Activated T-helper 17 cell treated with anti-CD3 and anti-CD28 coated beads, Interleukin-2, amount 50 U/mL, for 72 hours (primary cell): ENCODE measurements around the gene CAV2. TPM values are rescaled to one million over a fixed set of nuclear protein-coding genes. Genes with fewer than 3 reads are reported as not detected.

ENCODE experiments used
- ATAC-seq: fragments of 150-1000 bp; cut with Tn5 transposase; replicated peaks from 2 replicates; pipeline ENCODE4 v1.10.0; 2021; ENCODE audit warnings: mild to moderate bottlenecking, moderate library complexity
- H3K27ac Mint-ChIP-seq: one replicate; pipeline ENCODE4 v1.8.0; 2022; ENCODE audit warnings: mixed read lengths
- H3K27me3 Mint-ChIP-seq: one replicate; pipeline ENCODE4 v1.8.0; 2022; ENCODE audit warnings: mixed read lengths
- H3K36me3 Mint-ChIP-seq: one replicate; pipeline ENCODE4 v1.8.0; 2022; ENCODE audit warnings: low read depth, mild to moderate bottlenecking, mixed read lengths
- H3K4me1 Mint-ChIP-seq: one replicate; pipeline ENCODE4 v1.8.0; 2022; ENCODE audit warnings: mixed read lengths
- H3K4me3 Mint-ChIP-seq: one replicate; pipeline ENCODE4 v1.8.0; 2022; ENCODE audit warnings: mild to moderate bottlenecking, mixed read lengths
- H3K9me3 Mint-ChIP-seq: one replicate; pipeline ENCODE4 v1.8.0; 2022; ENCODE audit warnings: mixed read lengths
- total RNA-seq, 2 donors: library from RNA; stranded (reverse); gene quantifications; one replicate each; pipeline ENCODE4 v1.2.3, GENCODE V29; 2022

Gene CAV2
- total RNA-seq, 2 donors from 2014 or later: 0.42 TPM; not detected in 1

DNA sequence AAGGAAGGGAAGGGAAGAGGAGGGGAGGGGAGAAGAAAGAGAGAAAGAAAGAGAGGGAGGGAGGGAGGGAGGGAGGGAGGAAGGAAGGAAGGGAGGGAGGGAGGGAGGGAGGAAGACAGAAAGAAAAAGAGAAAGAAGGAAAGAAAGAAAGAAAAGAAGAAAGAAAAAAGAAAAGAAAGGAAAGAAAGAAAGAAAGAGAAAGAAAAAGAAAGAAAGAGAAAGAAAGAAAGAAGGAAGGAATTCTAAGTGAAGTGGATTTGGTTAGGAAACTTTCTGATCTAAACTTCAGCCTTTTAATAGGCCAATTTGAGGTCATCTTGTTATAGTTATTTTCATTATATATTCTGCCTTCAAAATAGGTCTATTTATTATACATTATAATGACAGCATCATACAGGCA is 4.3 kb downstream of the CAV2 start:
- Mint-ChIP-seq H3K9me3 (no peaks in the 10 kb centered on the region), H3K36me3 (no peaks in the 10 kb centered on the region), H3K27me3 (peaks cover 39% of the 10 kb centered on the region), H3K27ac (no peak overlapping the region), H3K4me1 (peaks cover 9% of the 10 kb centered on the region), H3K4me3 (no peak overlapping the region)
- no peak for ATAC-seq

DNA sequence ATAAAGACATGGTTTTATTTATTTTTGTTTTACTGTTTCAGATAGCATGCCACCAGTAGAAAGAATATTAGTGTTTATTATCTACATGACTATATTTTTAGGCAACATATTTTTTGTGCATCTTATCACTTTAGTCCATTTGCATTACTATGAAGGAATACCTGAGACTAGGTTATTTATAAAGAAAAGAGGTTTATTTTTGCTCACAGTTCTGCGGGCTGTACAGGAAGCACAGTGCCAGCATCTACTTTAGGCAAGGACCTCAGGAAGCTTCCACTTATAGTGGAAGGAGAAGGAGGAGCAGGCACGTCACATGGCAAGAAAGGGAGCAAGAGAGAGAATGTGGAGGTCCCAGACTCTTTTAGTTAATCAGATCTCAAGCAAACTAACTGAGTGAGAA is 5.7 kb downstream of the CAV2 start:
- H3K9me3 Mint-ChIP-seq: no peaks in the 10 kb centered on the region
- H3K27ac Mint-ChIP-seq: no peak overlapping the region
- no peaks in the 10 kb centered on the region for H3K36me3 Mint-ChIP-seq
- peaks cover 38% of the 10 kb centered on the region for H3K27me3 Mint-ChIP-seq
- peaks cover 7% of the 10 kb centered on the region for H3K4me1 Mint-ChIP-seq
- H3K4me3 Mint-ChIP-seq: no peak overlapping the region
- no peak for ATAC-seq

DNA sequence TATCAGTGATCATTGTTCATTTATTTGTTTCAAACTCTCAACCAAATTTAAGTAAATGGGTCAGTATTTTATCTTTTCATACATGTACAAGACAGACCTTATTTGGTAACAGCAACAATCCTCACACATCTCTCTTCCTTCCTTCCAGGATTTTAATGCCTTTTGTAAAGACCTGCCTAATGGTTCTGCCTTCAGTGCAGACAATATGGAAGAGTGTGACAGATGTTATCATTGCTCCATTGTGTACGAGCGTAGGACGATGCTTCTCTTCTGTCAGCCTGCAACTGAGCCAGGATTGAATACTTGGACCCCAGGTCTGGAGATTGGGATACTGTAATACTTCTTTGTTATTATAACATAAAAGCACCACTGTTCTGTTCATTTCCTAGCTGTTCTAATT is 6.3 kb downstream of the CAV2 start:
- peaks cover 33% of the 10 kb centered on the region for H3K27me3 Mint-ChIP-seq
- H3K4me1 Mint-ChIP-seq: peaks cover 2% of the 10 kb centered on the region
- no peak for ATAC-seq
- H3K4me3 Mint-ChIP-seq: no peak overlapping the region
- no peaks in the 10 kb centered on the region for H3K36me3 Mint-ChIP-seq
- H3K9me3 Mint-ChIP-seq: no peaks in the 10 kb centered on the region
- no peak overlapping the region for H3K27ac Mint-ChIP-seq

- no peak for ATAC-seq
- H3K27ac Mint-ChIP-seq: no peak overlapping the region
- no peak overlapping the region for H3K4me3 Mint-ChIP-seq
- H3K4me1 Mint-ChIP-seq: peaks cover 13% of the 10 kb centered on the region
- H3K9me3 Mint-ChIP-seq: no peaks in the 10 kb centered on the region
- peaks cover 23% of the 10 kb centered on the region for H3K27me3 Mint-ChIP-seq
- H3K36me3 Mint-ChIP-seq: no peaks in the 10 kb centered on the region
These were observed 10.5 kb downstream of the CAV2 start for GRCh38 chr7:116509982-116510579.

- Mint-ChIP-seq H3K27me3 (peaks cover 23% of the 10 kb centered on the region), H3K4me3 (peak overlapping the region; percentile 78), H3K9me3 (no peaks in the 10 kb centered on the region), H3K4me1 (peaks cover 13% of the 10 kb centered on the region), H3K27ac (no peak overlapping the region), H3K36me3 (no peaks in the 10 kb centered on the region)
- no peak for ATAC-seq
These were observed 11.3 kb downstream of the CAV2 start for GRCh38 chr7:116510795-116511194.

- ATAC-seq: peak; percentile 87
- peak overlapping the region; percentile 18 for H3K27ac Mint-ChIP-seq
- peaks cover 13% of the 10 kb centered on the region for H3K4me1 Mint-ChIP-seq
- H3K9me3 Mint-ChIP-seq: no peaks in the 10 kb centered on the region
- H3K4me3 Mint-ChIP-seq: peak overlapping the region; percentile 78
- peaks cover 21% of the 10 kb centered on the region for H3K27me3 Mint-ChIP-seq
- H3K36me3 Mint-ChIP-seq: no peaks in the 10 kb centered on the region
These were observed 12.3 kb downstream of the CAV2 start for GRCh38 chr7:116511552-116512519.

GRCh38 chr7:116512520-116513188 is 13.1 kb downstream of the CAV2 start:
- Mint-ChIP-seq H3K4me1 (peaks cover 13% of the 10 kb centered on the region), H3K4me3 (peak overlapping the region; percentile 78), H3K27ac (peak overlapping the region; percentile 18), H3K36me3 (no peaks in the 10 kb centered on the region), H3K9me3 (no peaks in the 10 kb centered on the region), H3K27me3 (peaks cover 21% of the 10 kb centered on the region)
- ATAC-seq: no peak

GRCh38 chr7:116515584-116515983 is 16.0 kb downstream of the CAV2 start:
- Mint-ChIP-seq H3K9me3 (no peaks in the 10 kb centered on the region), H3K27ac (no peak overlapping the region), H3K4me1 (peaks cover 13% of the 10 kb centered on the region), H3K36me3 (no peaks in the 10 kb centered on the region), H3K4me3 (no peak overlapping the region), H3K27me3 (peaks cover 27% of the 10 kb centered on the region)
- no peak for ATAC-seq

- H3K4me1 Mint-ChIP-seq: peaks cover 13% of the 10 kb centered on the region
- no peaks in the 10 kb centered on the region for H3K36me3 Mint-ChIP-seq
- peaks cover 32% of the 10 kb centered on the region for H3K27me3 Mint-ChIP-seq
- no peak overlapping the region for H3K4me3 Mint-ChIP-seq
- H3K9me3 Mint-ChIP-seq: no peaks in the 10 kb centered on the region
- ATAC-seq: no peak
- no peak overlapping the region for H3K27ac Mint-ChIP-seq
These were observed 16.8 kb downstream of the CAV2 start for GRCh38 chr7:116516324-116516723.

- no peak overlapping the region for H3K27ac Mint-ChIP-seq
- H3K4me1 Mint-ChIP-seq: peaks cover 4% of the 10 kb centered on the region
- no peaks in the 10 kb centered on the region for H3K9me3 Mint-ChIP-seq
- ATAC-seq: no peak
- peaks cover 40% of the 10 kb centered on the region for H3K27me3 Mint-ChIP-seq
- H3K36me3 Mint-ChIP-seq: no peaks in the 10 kb centered on the region
- no peak overlapping the region for H3K4me3 Mint-ChIP-seq
These were observed 18.1 kb downstream of the CAV2 start for GRCh38 chr7:116517626-116518025.

GRCh38 chr7:116518961-116519360 is 19.4 kb downstream of the CAV2 start:
- no peak overlapping the region for H3K27ac Mint-ChIP-seq
- no peak for ATAC-seq
- no peak overlapping the region for H3K4me3 Mint-ChIP-seq
- H3K4me1 Mint-ChIP-seq: no peaks in the 10 kb centered on the region
- no peaks in the 10 kb centered on the region for H3K9me3 Mint-ChIP-seq
- H3K27me3 Mint-ChIP-seq: peaks cover 44% of the 10 kb centered on the region
- no peaks in the 10 kb centered on the region for H3K36me3 Mint-ChIP-seq

DNA sequence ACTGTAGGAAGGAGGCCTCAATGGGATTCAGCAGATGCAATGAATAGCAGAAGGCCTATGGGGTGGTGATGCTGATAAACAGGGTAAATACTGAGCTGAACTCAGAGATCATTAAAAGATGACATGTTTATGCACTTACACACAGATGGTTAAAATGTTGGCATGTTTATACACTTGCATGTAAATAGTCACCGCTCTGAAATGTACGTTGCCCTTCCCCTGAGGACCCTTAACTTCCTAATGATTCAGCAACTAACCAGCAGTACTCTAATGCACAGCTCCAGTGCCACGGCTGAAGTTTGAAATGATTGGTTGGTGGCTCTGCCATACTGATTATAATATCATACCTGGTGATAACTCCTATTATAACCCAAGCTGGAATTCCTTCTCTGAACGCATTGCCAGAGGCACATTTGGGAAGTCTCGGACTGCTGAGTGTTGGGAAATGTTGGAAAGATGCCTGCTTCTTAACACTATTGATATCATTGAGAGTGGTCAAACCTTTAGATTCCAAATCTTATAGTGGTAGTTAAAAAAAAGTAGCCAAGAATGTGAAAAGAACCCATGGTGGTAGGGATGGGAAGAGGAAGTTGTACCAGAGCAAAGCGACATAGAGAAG is 21.6 kb downstream of the CAV2 start:
- ATAC-seq: no peak
- Mint-ChIP-seq H3K9me3 (no peaks in the 10 kb centered on the region), H3K27me3 (peaks cover 50% of the 10 kb centered on the region), H3K4me1 (no peaks in the 10 kb centered on the region), H3K36me3 (peaks cover 5% of the 10 kb centered on the region), H3K4me3 (no peak overlapping the region), H3K27ac (no peak overlapping the region)

GRCh38 chr7:116522247-116522646 is 22.7 kb downstream of the CAV2 start:
- H3K27me3 Mint-ChIP-seq: peaks cover 59% of the 10 kb centered on the region
- no peak overlapping the region for H3K4me3 Mint-ChIP-seq
- H3K9me3 Mint-ChIP-seq: no peaks in the 10 kb centered on the region
- peaks cover 5% of the 10 kb centered on the region for H3K4me1 Mint-ChIP-seq
- H3K27ac Mint-ChIP-seq: no peak overlapping the region
- H3K36me3 Mint-ChIP-seq: peaks cover 5% of the 10 kb centered on the region
- no peak for ATAC-seq

DNA sequence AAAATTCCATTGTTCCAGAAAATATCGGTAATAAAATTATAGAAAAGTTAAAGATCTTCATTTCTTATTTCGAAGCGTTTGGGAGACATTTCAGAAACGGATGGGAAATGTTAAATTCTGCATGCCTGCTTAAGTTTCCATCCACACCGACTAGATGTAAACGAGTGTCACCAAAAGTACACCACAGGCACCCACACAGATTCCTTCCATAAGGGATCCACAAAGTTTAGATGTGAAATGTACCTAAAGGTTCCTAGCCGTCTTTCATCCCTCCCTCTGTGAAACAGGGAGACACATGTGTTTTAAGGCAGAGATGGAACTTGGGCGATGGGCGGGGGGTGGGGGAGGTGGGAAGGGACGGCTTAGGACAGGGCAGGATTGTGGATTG is 24.7 kb downstream of the CAV2 start:
- H3K9me3 Mint-ChIP-seq: no peaks in the 10 kb centered on the region
- H3K27ac Mint-ChIP-seq: no peak overlapping the region
- H3K4me1 Mint-ChIP-seq: peaks cover 5% of the 10 kb centered on the region
- peak overlapping the region; percentile 86 for H3K4me3 Mint-ChIP-seq
- H3K27me3 Mint-ChIP-seq: peaks cover 69% of the 10 kb centered on the region
- ATAC-seq: no peak
- H3K36me3 Mint-ChIP-seq: peaks cover 5% of the 10 kb centered on the region
